HPDE6-E6E7 (cell line): ENCODE results near the gene TJP1.
"Not testable (repeated sequence)": the region's sequence is repeated elsewhere in the genome, so short reads cannot be mapped to it uniquely, and the experiment has no call there.

Experiments
- DNase-seq: peaks from one replicate; pipeline ENCODE4 v3.0.0; 2011; ENCODE audit warnings: missing footprints; ENCODE audit errors: extremely low spot score

Gene TJP1

GRCh38 chr15:29685156-29686078 is 136.9 kb downstream of the TJP1 start:
- DNase-seq = no peak

GRCh38 chr15:29682781-29683180 is 139.5 kb downstream of the TJP1 start:
- no peak for DNase-seq

- DNase-seq = no peak
These were observed 139.9 kb downstream of the TJP1 start for GRCh38 chr15:29682361-29682760.

DNA sequence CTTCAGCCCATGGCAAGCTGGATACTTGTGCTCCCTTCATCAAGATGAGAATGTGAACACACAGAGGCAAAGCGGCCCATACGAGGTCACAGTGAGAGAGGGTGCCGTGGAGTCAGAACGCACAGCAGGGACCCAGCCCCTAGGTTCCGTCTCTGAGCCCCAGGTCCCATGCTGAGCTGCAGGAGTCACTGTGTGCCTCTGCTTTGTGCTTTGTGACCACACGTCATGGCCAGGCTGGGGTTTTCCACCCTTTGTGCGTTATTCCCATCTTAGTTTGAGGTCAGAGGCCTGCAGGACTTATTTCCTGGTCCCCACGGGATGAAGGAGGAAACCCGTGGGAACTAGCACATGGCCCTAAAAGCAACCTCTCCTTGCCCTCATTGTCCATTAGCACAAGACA is 140.3 kb downstream of the TJP1 start:
- DNase-seq = no peak

- no peak for DNase-seq
These were observed 141.0 kb downstream of the TJP1 start for GRCh38 chr15:29681166-29681845.

DNA sequence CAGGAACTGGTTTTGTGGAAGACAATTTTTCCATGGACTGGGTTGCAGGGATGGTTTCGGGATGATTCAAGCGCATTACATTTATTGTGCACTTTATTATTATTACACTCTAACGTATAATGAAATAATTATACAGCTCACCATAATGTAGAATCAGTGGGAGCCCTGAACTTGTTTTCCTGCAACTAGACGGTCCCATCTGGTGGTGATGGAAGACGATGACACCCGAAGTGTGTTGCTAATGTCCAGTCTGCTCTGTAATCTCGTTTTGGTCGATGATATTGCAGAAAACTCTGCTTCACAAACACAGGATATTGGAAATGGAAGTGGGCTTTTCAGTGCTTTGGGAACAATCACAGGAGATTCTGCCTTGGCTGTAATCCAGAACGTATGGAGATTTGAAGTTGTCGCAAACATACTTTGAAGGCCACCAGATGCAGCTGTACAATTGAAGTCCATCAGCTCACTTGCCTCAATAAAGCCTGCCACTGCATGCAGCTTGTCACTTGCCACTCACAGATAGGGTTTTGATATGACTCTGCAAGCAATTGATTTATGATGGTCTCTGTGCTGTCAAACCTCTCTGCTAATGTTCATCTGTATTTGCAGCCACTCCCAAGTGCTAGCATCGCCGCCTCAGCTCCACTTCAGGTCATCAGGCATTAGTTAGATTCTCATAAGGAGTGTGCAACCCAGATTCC is 141.7 kb downstream of the TJP1 start:
- DNase-seq = no peak

- no peak for DNase-seq
These were observed 143.7 kb downstream of the TJP1 start for GRCh38 chr15:29678504-29679034.

- no peak for DNase-seq
These were observed 144.3 kb downstream of the TJP1 start for GRCh38 chr15:29677871-29678461.

GRCh38 chr15:29677455-29677854 is 144.8 kb downstream of the TJP1 start:
- no peak for DNase-seq

DNA sequence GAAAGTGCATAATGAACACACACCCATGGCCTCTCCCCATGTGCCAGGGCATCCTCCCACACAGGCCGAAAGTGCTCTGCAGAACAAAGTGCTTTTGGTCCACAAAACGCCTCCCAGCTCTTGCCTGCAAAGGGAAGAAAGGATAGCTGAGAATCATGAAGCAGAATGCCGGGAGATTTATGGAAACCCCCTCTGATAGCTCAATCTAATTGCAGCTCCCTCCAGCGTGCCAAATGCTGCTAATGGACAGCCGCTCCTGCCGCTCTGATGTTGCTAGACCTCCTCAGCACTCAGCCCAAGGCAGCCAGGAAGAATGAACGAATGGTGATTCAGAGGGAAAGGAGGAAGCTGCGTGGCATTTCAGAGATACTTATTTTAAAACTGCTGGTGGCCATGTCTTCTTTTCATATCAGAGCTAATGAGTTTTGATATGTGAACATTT is 145.3 kb downstream of the TJP1 start:
- no peak for DNase-seq

- not testable (repeated sequence) for DNase-seq
These were observed 145.8 kb downstream of the TJP1 start for GRCh38 chr15:29676374-29676960.

DNA sequence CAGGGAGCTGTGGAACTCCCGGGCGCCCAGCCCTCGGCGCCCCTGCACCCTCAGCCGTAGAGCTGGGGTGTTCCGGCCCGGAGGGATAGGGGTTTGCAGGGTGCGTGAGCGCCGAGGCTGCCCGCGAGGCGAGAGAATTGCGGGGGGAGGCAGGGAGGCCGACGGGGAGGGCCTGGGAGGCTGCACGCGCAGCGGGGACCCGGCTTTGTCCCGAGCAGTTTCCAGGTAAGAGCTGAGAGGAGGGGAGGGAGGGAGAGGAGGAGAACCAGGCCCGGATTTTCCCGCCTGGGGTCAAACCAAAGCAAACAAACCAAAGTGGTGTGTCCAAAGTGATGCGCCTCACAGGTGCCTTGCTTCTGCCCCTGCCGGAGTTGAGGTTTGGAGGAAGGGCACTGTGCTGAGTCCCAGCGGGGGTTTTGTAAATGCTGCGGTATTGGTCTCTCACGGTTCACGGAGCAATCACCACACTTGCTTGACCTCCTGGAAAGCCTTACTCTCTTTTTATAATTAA is 146.4 kb downstream of the TJP1 start:
- DNase-seq = no peak

DNA sequence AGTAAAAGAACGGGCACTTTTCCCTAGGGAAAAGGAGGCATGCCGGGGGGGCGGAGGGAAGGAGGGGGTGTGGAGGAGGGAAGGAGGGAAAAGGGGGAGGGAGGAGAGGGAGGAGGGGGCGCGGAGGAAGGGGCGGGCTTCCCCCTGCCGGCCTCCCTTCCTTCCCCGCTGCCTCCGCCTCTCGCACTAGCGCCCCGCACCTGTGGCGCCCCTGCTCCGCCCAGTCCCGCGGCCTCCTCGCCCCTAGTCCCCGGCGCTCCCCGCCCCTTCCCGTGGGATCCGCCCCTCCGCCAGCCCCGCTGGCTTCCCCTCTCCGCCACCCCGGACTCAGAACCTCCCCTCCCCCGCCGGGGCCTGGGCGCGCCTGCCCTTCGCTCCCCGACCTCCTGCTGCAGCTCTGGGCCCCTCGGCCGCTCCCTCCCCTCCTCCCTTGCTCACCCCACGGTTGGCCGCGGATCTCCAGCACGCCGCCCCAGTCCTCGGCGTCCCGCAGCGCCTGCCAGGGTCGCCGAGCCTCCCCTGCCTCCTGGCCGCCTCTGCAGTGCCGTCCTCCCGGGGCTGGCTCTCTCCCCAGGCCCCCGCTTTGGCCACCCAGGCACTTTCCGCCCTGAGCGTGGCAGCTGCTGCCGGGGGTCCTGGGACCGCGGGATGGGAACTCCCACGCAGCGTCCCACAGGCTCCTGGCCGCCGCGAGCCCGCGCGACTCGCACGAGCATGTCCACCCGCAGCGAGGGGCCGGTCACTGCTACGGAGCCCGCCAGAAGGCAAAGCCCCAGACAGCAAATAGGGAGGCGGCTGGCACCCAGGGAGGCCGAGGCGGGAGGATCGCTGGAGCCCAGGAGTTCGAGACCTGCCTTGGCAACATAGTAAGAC is 147.4 kb downstream of the TJP1 start:
- no peak for DNase-seq

DNA sequence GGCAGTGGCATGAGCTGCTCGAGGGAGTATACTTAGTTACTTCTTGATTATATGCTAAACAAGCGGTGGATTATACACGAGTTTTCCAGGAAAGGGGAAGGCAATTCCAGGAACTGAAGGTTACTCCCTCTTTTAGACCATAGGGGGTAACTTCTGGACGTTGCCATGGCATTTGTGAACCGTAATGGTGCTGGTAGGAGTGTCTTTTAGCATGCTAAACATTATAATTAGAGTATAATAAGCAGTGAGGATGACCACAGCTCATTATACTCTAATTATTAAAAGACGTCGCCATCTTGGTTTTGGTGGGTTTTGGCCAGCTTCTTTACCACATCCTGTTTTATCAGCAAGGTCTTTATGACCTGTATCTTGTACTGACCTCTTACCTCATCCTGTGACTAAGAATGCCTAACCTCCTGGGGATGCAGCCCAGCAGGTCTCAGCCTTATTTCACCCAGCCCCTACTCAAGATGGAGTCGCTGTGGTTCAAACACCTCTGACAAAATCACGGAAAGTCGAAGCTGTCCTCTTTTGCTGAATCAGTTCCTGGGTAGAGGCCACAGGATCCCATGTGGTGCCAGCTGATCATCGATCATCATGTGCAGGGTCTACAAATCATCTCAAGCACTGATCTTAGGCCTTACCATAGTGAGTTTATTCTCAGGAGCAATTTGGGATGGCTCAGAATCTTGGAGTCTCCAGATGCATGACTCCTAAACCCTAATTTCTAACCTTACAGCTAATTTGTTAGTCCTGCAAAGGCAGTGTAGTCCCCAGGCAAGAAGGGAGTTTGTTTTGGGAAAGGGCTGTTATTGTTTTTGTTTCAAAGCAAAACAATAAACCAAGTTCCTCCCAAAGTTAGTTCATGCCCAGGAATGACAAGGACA is 149.1 kb downstream of the TJP1 start:
- no peak for DNase-seq

DNA sequence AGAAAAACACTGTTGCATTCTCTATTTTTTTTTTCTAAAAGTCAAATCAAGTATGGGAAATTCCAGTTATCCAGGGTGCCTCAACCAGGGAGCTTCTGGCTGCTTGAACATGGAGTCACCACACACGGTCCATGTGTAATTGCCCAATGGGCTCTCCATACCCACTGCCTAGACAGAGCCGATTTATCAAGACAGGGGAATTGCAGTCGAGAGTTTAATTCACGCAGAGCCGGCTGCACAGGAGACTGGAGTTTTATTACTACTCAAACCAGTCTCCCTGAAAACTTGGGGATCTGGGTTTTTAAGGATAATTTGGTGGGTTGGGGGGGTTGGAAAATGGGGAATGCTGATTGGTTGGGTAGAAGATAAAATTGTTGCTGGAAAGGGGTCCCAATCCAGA is 149.8 kb downstream of the TJP1 start:
- no peak for DNase-seq

- not testable (repeated sequence) for DNase-seq
These were observed 150.2 kb downstream of the TJP1 start for GRCh38 chr15:29672046-29672445.

DNA sequence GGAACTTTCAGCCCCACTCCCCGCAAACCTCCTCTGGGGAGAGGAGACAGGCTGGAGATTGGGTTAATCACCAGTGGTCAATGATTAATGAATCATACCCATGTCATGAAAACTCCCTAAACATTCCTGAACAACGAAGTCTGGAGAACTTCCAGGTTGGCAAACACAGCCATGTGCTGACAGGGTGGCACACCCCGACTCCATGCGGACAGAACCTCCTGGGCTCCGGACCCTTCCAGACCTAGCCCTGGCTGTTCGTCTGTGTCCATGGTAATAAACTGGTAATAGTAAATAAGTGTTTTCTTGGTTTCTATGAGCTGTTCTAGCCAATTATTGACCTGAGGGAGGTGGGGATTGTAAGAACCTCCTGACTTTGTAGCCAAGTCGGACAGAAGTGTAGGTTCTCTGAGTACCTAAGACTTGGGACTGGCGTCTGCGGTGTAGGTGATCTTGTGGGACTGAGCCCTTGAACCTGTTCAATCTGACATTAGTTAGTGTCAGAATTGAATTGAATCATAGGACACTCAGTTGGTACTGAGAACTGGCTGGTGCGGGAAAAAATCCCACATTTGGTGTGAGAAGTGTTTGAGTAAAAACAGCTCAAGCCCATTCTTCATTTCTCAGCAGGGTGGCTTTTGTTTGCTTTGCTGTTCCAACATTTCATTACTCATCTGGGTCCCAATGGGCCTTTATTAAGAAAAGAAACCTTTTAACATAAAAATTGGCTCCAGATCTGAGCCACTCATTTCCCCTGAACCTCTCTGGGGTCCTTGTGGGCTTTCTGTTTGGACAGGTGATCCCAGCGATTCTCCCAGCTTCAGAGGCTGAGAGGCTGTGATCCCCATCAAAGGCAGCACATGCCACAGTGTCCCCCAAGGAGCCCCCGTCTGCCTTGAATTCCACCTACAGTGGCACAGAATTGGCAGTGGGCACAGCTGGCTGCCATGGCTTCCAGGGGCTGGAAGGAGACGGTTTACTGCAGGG is 151.0 kb downstream of the TJP1 start:
- DNase-seq = peak; percentile 87

DNA sequence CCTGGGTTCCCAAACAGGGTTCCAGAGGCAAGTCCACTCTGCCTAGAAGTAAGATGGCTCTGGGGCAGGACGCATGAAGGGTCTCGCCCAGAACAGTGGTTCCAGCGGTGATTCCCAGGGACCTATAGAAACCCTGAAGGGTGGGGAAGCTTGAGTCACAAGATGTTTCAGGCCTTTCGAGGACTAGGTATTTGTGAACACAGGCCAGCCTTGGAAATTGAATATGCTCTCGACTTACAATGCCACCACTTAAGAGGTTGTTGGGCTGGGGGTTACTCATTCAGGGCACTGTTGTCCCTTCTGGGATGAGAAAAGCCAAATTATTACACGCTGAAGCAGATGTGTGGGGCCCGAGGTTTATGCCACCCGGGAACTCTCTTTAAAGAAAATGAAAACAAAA is 152.0 kb downstream of the TJP1 start:
- no peak for DNase-seq
